ENCODE data around the gene PAQR3.

DNA sequence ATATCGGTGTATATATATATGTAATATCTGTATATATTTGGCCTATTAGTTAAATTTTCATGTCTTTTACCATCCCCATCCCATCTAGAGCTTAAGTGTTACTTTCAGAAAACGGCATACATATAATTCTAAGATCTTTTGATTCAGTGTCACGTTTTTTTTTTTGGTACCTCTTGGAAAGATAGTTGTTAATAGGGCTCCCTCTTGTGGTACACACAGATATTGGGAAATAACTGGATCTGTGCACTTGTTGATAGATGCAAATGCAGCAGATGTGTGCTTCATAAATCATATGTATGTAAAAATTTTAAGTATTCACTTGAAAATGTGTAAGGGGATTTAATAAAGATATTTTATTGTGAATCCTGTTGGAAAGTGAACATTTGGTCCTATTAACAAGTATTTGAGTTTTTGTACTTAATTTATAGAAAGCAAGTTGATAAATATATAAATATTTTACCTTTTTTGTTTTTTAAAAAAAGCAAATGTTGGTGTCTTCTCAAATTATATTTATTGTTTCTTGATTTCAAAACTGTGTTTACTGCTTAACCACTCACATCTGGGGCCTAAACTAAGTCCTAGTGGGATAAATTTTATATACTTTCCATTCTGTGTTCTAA, 74.7 kb downstream of the PAQR3 start:
- TF ChIP-seq ESRRG (CRISPR knock-in tag; IDR thresholded peaks at IDR 0.05): no peak
- no peak for TF ChIP-seq ISL1 (CRISPR knock-in tag; IDR thresholded peaks at IDR 0.05)
- TF ChIP-seq, protein P1, sequence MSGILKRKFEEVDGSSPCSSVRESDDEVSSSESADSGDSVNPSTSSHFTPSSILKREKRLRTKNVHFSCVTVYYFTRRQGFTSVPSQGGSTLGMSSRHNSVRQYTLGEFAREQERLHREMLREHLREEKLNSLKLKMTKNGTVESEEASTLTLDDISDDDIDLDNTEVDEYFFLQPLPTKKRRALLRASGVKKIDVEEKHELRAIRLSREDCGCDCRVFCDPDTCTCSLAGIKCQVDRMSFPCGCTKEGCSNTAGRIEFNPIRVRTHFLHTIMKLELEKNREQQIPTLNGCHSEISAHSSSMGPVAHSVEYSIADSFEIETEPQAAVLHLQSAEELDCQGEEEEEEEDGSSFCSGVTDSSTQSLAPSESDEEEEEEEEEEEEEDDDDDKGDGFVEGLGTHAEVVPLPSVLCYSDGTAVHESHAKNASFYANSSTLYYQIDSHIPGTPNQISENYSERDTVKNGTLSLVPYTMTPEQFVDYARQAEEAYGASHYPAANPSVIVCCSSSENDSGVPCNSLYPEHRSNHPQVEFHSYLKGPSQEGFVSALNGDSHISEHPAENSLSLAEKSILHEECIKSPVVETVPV (CRISPR knock-in tag; IDR thresholded peaks at IDR 0.05): no peak
- TF ChIP-seq ZC3H10 (CRISPR knock-in tag; IDR thresholded peaks at IDR 0.05): no peak
- no peak for TF ChIP-seq ZFP3 (CRISPR knock-in tag; IDR thresholded peaks at IDR 0.05)
- TF ChIP-seq TCF4 (CRISPR knock-in tag; IDR thresholded peaks at IDR 0.05; ENCODE audit: borderline replicate concordance): no peak
- TF ChIP-seq RARB (CRISPR knock-in tag; IDR thresholded peaks at IDR 0.05): no peak
- TF ChIP-seq, protein P2, sequence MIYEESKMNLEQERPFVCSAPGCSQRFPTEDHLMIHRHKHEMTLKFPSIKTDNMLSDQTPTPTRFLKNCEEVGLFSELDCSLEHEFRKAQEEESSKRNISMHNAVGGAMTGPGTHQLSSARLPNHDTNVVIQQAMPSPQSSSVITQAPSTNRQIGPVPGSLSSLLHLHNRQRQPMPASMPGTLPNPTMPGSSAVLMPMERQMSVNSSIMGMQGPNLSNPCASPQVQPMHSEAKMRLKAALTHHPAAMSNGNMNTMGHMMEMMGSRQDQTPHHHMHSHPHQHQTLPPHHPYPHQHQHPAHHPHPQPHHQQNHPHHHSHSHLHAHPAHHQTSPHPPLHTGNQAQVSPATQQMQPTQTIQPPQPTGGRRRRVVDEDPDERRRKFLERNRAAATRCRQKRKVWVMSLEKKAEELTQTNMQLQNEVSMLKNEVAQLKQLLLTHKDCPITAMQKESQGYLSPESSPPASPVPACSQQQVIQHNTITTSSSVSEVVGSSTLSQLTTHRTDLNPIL (CRISPR knock-in tag; IDR thresholded peaks at IDR 0.05; ENCODE audit: low read depth): no peak
- no peak for TF ChIP-seq ZFP30 (CRISPR knock-in tag; IDR thresholded peaks at IDR 0.05)
- no peak for TF ChIP-seq SNAI2 (CRISPR knock-in tag; IDR thresholded peaks at IDR 0.05)

Measured in SK-N-SH treated with all-trans-retinoic acid at 6 μM for 48 hours (cell line).